ENCODE results near the gene ELF5. TPM values are rescaled to one million over a fixed set of nuclear protein-coding genes. Genes with fewer than 3 reads are reported as not detected.

ELF5 gene
- total and polyA plus RNA-seq, 2 donors (not counting 3 experiments of a cell fraction or from before 2014, with no cell fraction given): not detected

GRCh38 chr11:34499719-34500500 is 13.7 kb downstream of the ELF5 start:
- H3K9me3 ChIP-seq (replicated peaks; ENCODE audit: control insufficient read depth, insufficient read depth, low read length): no peaks in the 10 kb centered on the region
- H4K20me1 ChIP-seq (replicated peaks; ENCODE audit: control insufficient read depth, extremely low read depth, insufficient read depth, low read length): no peaks in the 10 kb centered on the region
- ChIA-PET POLR2A (no interaction called here), CTCF (interaction anchor here (0.6 to 0.9 kb wide), 3 partner anchors 10 to 13 kb away, joined by 3 to 4 read pairs (median 3); no protein-coding TSS in a partner anchor)
- dilution Hi-C loops (cut with MboI; ENCODE audit: extremely low pct_ligation_motif_present, low sequenced_read_pairs): no loop called here
- no peak overlapping the region for H3K4me2 ChIP-seq (ENCODE audit: insufficient read depth, low read length)
- no peak overlapping the region for H2AFZ ChIP-seq (ENCODE audit: low read depth, low read length)
- H3K27me3 ChIP-seq (ENCODE audit: control insufficient read depth in 2 of 2, insufficient read depth in 2 of 2, low read length in 2 of 2): peaks cover 0 to 2% of the 10 kb centered on the region in 2 experiments
- no TSS peak for BruUV-seq (replicated peaks)
- H3K4me3 ChIP-seq (replicated peaks in 1 of 3; ENCODE audit: insufficient read depth in 1 of 3, low read depth in 1 of 3, low read length in 3 of 3): no peak overlapping the region
- H3K36me3 ChIP-seq (ENCODE audit: control insufficient read depth in 2 of 2, extremely low read depth in 1 of 2, insufficient read depth in 2 of 2, low read length in 2 of 2): no peaks in the 10 kb centered on the region
- H3K9ac ChIP-seq (replicated peaks; ENCODE audit: extremely low read depth, insufficient read depth, low read length): no peak overlapping the region
- TF ChIP-seq FOS (IDR thresholded peaks at IDR 0.05; ENCODE audit: borderline replicate concordance, insufficient read depth, low read length): no peak
- no peak for TF ChIP-seq POLR2A (IDR thresholded peaks at IDR 0.05; ENCODE audit: low read depth, low read length)
- no peak for TF ChIP-seq EZH2 (IDR thresholded peaks at IDR 0.05; ENCODE audit: borderline replicate concordance, low read depth, low read length, severe bottlenecking)
- TF ChIP-seq CTCF (IDR thresholded peaks at IDR 0.05; ENCODE audit: extremely low read depth in 1 of 2, insufficient read depth in 1 of 2, low read depth in 1 of 2, low read length in 2 of 2): no peak
- TF ChIP-seq GATA2 (IDR thresholded peaks at IDR 0.05; ENCODE audit: insufficient read depth, insufficient read length, low read depth, low read length): no peak
- TF ChIP-seq POLR2AphosphoS5 (IDR thresholded peaks at IDR 0.05; ENCODE audit: insufficient read depth, low read depth, low read length): no peak
- no peak for TF ChIP-seq JUN (IDR thresholded peaks at IDR 0.05; ENCODE audit: borderline replicate concordance, insufficient read depth, insufficient read length, low read depth)
- TF ChIP-seq MAX (IDR thresholded peaks at IDR 0.05; ENCODE audit: insufficient read depth, insufficient read length): no peak
- H3K79me2 ChIP-seq (ENCODE audit: control insufficient read depth, insufficient read depth, low read length): no peaks in the 10 kb centered on the region
- intact Hi-C loops (cut with micrococcal nuclease): no loop called here
- FAIRE-seq (no peak), DNase-seq (ENCODE audit: low read depth, low spot score) (no peak)
- H3K27ac ChIP-seq (ENCODE audit: insufficient read depth, low read depth, low read length): no peak overlapping the region
- no peaks in the 10 kb centered on the region for H3K9me1 ChIP-seq (replicated peaks; ENCODE audit: control insufficient read depth, extremely low read depth, insufficient read depth, low read length)
- no peaks in the 10 kb centered on the region for H3K4me1 ChIP-seq (ENCODE audit: control insufficient read depth, extremely low read depth, insufficient read depth, low read length)

Data from endothelial cell of umbilical vein (primary cell).